NCI-H2029 (cell line): ENCODE data around the gene P3H2.
"Not testable (repeated sequence)": the region's sequence is repeated elsewhere in the genome, so short reads cannot be mapped to it uniquely, and the experiment has no call there.

ENCODE experiments used
- DNase-seq: peaks from one replicate; lab custom pipeline; 2025; lab: John Stamatoyannopoulos, UW

Gene P3H2

DNA sequence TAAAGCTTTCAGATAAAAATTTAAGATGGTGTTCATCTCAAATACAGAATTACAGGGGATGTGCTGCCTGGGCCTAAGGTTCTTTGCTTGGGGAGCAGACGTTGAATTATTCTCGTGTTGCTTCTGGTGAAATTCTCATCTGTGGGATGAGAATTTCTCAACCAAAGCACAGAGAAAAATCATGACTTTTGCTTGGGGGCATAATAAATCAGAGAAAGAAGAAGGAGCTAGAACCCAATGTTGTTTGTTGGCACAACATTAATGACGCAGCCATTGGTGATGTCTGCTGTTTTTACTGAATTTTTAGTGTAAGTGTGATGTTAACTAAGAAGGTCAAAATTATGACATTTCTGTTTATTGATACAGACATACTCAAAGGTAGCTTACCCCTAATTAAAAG lies 35.7 kb downstream of the P3H2 start:
- no peak for DNase-seq

DNA sequence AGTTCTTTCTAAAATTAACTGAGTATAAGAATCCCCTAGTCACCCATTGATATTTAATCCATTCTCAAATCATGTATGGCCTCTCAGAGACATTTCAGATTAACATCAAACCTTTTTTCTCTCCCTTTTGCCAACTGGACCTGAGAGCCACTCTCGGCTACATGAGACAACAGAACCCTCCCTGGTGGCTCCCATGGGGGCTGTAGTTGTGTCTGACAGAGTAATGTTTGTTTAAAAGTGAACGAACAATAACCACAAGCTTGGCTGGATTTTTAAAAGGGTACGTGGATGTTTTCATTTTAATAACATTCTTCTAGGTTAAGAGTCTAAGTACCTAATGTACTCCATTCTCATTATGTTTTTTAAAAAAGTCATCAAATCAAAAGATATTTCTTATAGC lies 37.1 kb downstream of the P3H2 start:
- no peak for DNase-seq

DNA sequence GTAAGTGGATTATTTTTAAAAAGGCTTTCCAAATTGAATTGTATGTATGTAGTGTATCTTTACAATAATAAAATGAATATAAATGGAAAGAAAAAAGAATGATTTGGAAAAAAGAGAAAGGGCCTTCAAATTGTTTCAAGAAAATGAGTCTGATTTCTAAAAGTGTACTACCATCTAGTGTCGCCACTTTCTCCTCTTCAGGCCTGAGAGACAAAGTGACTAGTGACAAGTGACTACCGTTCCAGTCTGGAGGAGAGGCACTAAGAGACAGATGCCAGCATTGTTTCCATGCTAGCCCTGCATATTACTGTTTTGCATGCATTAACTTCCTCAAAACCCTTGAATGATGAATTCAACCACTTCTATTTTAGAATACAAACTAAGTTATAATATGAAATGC lies 39.3 kb downstream of the P3H2 start:
- DNase-seq = no peak

DNA sequence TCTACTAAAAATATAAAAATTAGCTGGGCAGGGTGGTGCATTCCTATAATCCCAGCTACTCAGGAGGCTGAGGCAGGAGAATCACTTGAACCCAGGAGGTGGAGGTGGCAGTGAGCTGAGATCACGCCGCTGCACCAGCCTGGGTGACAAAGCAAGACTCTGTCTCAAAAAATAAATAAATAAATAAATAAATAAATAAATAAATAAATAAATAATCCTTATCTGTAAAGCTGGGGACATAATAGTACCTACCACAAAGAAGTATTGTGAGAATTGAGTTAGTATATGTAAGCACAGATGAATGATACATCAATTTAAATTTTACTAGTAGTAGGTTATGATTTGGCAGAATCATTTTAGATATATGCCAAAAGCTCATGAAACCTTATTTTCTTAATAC lies 41.5 kb downstream of the P3H2 start:
- DNase-seq = not testable (repeated sequence)

GRCh38 chr3:190077395-190078045 lies 43.2 kb downstream of the P3H2 start:
- no peak for DNase-seq

GRCh38 chr3:190076601-190077394 lies 43.9 kb downstream of the P3H2 start:
- DNase-seq = no peak

DNA sequence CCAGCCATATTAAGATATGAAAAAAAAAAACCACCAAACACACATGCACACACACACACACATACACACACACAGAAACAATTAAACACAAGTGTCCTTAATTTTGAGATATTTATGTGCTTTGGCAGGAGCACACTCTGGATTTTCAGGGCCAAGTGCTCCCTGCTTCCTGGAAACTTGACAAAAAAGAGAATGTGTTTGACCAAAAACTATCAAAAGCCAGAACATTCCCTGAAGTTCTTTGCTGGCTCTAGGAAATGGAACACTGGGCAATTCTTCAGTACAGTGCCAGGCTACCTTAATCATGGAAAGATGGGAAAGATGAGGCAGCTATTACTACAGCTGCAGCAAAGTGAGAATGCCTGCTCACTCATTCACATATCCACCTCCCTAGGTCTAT lies 44.6 kb downstream of the P3H2 start:
- DNase-seq = no peak

- DNase-seq = no peak
These were observed 45.9 kb downstream of the P3H2 start for GRCh38 chr3:190074817-190075216.

- no peak for DNase-seq
These were observed 47.3 kb downstream of the P3H2 start for GRCh38 chr3:190073264-190074008.

DNA sequence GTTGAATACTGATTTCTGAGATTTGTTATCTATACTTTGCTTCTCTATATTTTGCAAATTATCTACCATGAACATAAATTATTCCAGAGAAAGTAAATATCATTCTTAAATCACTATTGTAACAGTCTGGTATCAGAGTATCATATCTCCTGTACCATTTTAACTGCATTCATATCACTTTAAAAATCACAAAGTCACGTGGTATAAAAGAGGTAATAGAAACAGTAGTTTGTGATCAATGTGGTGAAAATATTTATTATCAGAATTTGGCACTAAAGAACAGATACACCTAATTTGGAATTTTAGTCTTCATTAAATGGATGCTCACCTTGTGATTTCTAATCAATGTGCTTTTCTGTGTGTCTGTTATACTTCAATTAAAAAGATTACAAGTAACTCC lies 47.8 kb downstream of the P3H2 start:
- DNase-seq = no peak

GRCh38 chr3:190071921-190072320 lies 48.8 kb downstream of the P3H2 start:
- not testable (repeated sequence) for DNase-seq

- no peak for DNase-seq
These were observed 49.9 kb downstream of the P3H2 start for GRCh38 chr3:190070622-190071347.

DNA sequence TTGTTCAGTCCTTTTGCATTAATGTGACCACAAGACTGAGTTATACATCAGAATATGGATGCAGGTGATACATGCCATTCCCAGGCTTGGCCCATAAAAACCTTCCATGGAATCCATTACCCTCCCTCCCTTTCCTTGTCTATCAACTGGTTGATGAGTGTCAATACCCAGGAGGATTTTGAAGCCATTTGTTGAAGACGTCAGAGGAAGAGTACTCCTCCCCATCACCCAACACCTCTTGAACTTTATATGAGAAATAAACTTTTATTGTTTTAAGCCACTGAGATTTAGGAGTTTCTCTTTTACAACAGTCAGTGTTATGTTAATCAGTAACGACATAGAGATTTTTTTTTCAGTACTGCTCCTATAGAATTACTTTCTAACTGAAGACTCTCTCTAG lies 55.5 kb downstream of the P3H2 start:
- no peak for DNase-seq

DNA sequence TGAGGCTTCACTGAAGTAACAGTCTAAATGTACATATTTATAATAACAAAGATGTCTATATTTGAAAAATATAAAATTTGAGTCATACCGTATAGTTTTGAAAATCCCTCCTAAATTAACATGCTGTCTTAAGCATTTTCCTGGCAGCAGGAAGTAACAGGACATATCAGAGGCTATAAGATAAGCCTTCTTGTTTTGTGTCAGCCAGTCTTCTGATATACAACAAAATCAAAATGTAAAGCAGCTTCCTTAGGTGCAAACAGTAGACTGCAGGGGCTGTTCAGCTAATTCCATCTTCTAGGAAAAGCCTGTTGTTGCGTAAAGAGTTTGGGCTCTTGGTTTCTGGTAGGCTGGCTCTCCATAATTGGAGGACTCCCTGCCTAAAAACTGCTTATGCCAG lies 56.0 kb downstream of the P3H2 start:
- no peak for DNase-seq

DNA sequence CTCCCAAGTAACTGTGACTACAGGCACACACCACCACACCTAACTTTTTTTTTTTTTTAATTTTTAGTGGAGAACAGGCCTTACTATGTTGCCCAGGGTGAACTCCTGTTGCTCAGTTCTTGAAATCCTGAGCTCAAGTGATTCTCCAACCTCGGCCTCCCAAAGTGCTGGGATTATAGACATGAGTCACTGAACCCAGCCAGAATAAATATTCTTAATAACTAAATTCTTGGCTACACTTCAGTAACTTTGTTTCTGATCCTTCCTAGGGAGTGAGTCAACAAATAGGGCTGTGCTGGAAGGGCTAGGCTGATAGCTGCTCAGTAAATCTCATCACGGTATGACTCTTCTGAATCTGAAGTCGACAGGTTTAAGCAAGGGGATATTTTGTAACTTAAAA lies 56.6 kb downstream of the P3H2 start:
- no peak for DNase-seq

DNA sequence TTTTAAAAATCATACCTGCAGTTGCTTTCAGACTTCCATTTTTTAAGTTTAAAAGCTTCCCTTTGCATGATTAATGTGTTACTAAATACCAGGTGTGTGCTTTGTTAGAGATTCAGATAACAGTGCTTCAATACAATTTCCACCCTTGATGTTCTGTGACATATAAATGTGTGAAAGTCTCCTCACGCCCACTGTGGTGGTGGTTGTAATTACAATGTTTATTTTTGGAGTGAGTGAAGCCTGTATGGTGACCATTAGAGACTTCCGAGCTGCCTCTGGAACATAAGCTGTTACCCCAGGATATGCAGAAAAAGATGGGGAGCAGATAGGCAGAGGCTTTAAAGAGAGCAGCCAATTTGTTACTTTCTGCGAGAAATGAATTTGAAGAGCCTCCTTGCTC lies 57.2 kb downstream of the P3H2 start:
- no peak for DNase-seq

- DNase-seq = no peak
These were observed 60.4 kb downstream of the P3H2 start for GRCh38 chr3:190060192-190060775.

- DNase-seq = no peak
These were observed 61.5 kb downstream of the P3H2 start for GRCh38 chr3:190059242-190059590.

- DNase-seq = no peak
These were observed 62.0 kb downstream of the P3H2 start for GRCh38 chr3:190058521-190059241.

DNA sequence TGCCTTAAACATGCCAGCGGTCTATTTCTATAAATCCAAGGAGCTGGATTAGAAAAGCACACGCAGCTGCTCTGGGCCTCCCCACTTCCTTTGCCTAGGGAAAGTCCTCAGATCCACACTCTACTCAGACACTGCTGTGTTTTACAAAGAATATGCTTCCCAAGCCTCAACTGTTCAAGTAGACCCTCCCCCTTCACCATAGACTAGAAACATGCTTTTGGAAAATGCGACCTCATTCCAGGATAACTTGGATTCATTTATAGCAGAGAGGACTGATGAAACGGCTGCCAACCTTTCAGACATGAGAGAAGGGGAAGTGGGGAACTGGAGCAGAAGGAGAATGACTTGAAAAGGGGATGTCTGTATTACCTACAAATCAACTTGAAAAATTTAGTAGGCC lies 64.0 kb downstream of the P3H2 start:
- no peak for DNase-seq

DNA sequence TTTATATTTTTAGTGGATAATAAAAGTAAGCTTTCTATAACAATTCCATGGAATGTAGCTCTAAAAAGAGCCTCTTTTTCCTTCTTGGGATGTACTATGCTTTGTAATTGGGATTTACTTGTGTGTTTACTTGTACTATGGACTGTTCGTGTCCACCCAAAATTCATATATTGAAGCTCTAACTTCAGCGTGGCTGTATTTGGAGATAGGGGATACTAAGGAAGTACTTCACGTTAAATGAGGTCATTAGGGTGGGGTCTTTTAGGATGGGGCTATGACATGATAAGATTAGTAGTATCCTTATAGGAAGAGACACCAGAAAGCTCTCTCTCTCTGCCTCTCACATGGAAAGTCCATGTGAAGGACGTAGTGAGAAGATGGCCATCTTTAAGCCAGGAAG lies 64.9 kb downstream of the P3H2 start:
- no peak for DNase-seq
